Tibial nerve (tissue), 4 donors: ENCODE measurements around the gene PXDC1. TPM values are rescaled to one million over a fixed set of nuclear protein-coding genes. Genes with fewer than 3 reads are reported as not detected.

Source experiments
- DNase-seq, 2 donors: peaks; one replicate each; pipeline ENCODE4 v3.0.0-alpha.2; 2019; ENCODE audit warnings: low spot score in 2 of 2
- H3K27ac ChIP-seq, 4 donors: fragments of 200-600 bp; sonication (generic) in 3 of 4; one replicate each; pipeline ENCODE4 v1.5.1; 2017 to 2019; ENCODE audit warnings: mild to moderate bottlenecking in 1 of 4
- H3K27me3 ChIP-seq, 2 donors: fragments of 200-600 bp; sonication (generic) in 1 of 2; one replicate each; pipeline versions ENCODE4 v1.5.1 to v1.6.0; 2017 to 2019
- H3K36me3 ChIP-seq, 3 donors: fragments of 200-600 bp; sonication (generic); one replicate each; pipeline ENCODE4 v1.5.1; 2018 to 2019
- H3K4me1 ChIP-seq, 4 donors: fragments of 200-600 bp; sonication (generic) in 3 of 4; one replicate each; pipeline ENCODE4 v1.5.1; 2017 to 2019
- H3K4me3 ChIP-seq, 4 donors: fragments of 200-600 bp; sonication (generic) in 3 of 4; one replicate each; pipeline ENCODE4 v1.5.1; 2017 to 2019; ENCODE audit warnings: mild to moderate bottlenecking in 1 of 4, moderate library complexity in 1 of 4
- H3K9me3 ChIP-seq, 4 donors: fragments of 200-600 bp; sonication (generic) in 3 of 4; one replicate each; pipeline ENCODE4 v1.5.1; 2017 to 2019
- EP300 ChIP-seq, 2 donors: sonication (generic); formaldehyde crosslinking; IDR thresholded peaks; one replicate each; pipeline ENCODE4 v1.6.1; 2017; ENCODE audit warnings: antibody characterized with exemption in 2 of 2, mild to moderate bottlenecking in 1 of 2
- POLR2A ChIP-seq, 2 donors: fragments of 450-650 bp; IDR thresholded peaks; one replicate each; pipeline ENCODE4 v1.6.1; 2017; ENCODE audit warnings: antibody characterized with exemption in 2 of 2, mild to moderate bottlenecking in 2 of 2, moderate library complexity in 2 of 2
- WGBS, 2 donors: methylation state at CpG; one replicate each; pipeline ENCODE4 v1.1.5; 2018; 5-methylcytosine and 5-hydroxymethylcytosine counted together
- total RNA-seq, 4 donors: library from RNA; depleted of rRNA; stranded (reverse); fragments of >200 nt; gene quantifications; one replicate each; pipeline ENCODE4 v1.1.0, GENCODE V29; 2016
- TF ChIP-seq, protein P1 (sequence below), 5 experiments: fragments of 200-600 bp in 3 of 5; fragments of 450-650 bp in 2 of 5; sonication (generic) in 3 of 5; IDR thresholded peaks; one replicate each; pipeline ENCODE4 v1.5.1; 2016 to 2019; ENCODE audit warnings: antibody characterized with exemption in 5 of 5, mild to moderate bottlenecking in 3 of 5, moderate library complexity in 2 of 5

Gene PXDC1
- total RNA-seq, 4 donors from 2014 or later, result 93.6 to 174 (median 113) TPM

DNA sequence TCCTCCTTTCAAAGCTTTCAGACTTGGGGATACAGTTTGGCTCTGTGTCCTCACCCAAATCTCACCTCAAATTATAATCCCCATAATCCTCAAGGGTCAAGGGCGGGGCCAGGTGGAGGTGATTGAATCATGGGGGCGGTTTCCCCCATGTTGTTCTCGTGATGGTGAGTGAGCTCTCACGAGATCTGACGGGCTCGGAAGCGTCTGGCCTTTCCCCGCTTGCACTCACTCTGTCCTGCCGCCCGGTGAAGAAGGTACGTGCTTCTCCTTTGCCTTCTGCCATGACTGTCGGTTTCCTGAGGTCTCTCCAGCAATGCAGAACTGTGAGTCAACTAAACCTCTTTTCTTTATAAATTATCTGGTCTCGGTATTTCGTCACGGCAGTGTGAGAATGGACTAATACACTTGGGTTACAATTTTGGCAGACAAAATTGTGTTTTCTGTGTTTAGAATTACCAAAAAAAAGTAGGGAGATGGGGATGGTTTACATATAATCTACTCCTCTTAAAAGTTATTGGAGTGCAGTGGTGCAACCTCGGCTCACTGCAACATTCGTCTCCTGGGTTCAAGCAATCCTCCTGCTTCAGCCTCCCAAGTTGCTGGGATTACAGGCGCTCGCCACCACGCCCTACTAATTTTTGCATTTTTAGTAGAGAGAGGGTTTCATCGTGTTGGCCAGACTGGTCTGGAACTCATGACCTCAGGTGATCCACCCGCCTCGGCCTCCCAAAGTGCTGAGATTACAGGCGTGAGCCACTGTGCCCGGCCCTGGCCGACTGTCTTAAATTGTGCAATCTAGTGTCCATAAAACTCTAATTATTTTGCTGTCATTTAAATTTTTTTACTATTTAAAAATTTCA is 33.6 kb upstream of the PXDC1 start:
- no peaks in the 10 kb centered on the region for H3K36me3 ChIP-seq
- WGBS, 2 donors, result 90% methylated on average over 26 of the region's 26 CpGs
- no peak overlapping the region for H3K27ac ChIP-seq
- no peaks in the 10 kb centered on the region for H3K9me3 ChIP-seq
- TF ChIP-seq, protein P1, sequence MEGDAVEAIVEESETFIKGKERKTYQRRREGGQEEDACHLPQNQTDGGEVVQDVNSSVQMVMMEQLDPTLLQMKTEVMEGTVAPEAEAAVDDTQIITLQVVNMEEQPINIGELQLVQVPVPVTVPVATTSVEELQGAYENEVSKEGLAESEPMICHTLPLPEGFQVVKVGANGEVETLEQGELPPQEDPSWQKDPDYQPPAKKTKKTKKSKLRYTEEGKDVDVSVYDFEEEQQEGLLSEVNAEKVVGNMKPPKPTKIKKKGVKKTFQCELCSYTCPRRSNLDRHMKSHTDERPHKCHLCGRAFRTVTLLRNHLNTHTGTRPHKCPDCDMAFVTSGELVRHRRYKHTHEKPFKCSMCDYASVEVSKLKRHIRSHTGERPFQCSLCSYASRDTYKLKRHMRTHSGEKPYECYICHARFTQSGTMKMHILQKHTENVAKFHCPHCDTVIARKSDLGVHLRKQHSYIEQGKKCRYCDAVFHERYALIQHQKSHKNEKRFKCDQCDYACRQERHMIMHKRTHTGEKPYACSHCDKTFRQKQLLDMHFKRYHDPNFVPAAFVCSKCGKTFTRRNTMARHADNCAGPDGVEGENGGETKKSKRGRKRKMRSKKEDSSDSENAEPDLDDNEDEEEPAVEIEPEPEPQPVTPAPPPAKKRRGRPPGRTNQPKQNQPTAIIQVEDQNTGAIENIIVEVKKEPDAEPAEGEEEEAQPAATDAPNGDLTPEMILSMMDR (IDR thresholded peaks at IDR 0.05), result no peak
- TF ChIP-seq EP300 (IDR thresholded peaks at IDR 0.05) (no peak), POLR2A (IDR thresholded peaks at IDR 0.05) (no peak)
- H3K27me3 ChIP-seq, result no peaks in the 10 kb centered on the region
- H3K4me3 ChIP-seq, result no peak overlapping the region
- no peak for DNase-seq
- H3K4me1 ChIP-seq, result no peaks in the 10 kb centered on the region

DNA sequence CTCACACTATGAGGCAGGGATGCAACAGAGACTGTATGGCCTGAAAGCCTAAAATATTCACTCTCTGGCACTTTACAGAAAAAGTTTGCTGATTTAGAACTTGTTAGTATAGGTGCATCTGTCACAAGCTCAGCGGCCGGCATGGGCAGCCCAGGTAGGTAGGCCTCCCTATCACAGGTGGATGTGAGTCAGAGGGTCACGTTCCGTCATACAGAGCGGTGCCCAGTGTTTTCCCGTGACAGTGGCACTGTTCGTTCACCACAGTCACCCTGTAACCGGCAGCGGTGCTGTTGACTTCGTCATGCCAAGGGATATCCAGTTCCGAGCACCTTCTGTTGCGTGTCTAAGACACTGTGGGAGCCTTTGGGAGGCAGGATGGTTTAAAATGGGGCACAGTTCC is 32.9 kb upstream of the PXDC1 start:
- Histone ChIP-seq H3K36me3 (no peaks in the 10 kb centered on the region), H3K9me3 (no peaks in the 10 kb centered on the region), H3K4me1 (no peaks in the 10 kb centered on the region), H3K27ac (no peak overlapping the region), H3K4me3 (no peak overlapping the region), H3K27me3 (no peaks in the 10 kb centered on the region)
- no peak for DNase-seq
- TF ChIP-seq, protein P1 (IDR thresholded peaks at IDR 0.05), result no peak
- TF ChIP-seq EP300 (IDR thresholded peaks at IDR 0.05) (no peak), POLR2A (IDR thresholded peaks at IDR 0.05) (no peak)
- 91 to 97% methylated on average over 12 of the region's 12 CpGs for WGBS, 2 donors

DNA sequence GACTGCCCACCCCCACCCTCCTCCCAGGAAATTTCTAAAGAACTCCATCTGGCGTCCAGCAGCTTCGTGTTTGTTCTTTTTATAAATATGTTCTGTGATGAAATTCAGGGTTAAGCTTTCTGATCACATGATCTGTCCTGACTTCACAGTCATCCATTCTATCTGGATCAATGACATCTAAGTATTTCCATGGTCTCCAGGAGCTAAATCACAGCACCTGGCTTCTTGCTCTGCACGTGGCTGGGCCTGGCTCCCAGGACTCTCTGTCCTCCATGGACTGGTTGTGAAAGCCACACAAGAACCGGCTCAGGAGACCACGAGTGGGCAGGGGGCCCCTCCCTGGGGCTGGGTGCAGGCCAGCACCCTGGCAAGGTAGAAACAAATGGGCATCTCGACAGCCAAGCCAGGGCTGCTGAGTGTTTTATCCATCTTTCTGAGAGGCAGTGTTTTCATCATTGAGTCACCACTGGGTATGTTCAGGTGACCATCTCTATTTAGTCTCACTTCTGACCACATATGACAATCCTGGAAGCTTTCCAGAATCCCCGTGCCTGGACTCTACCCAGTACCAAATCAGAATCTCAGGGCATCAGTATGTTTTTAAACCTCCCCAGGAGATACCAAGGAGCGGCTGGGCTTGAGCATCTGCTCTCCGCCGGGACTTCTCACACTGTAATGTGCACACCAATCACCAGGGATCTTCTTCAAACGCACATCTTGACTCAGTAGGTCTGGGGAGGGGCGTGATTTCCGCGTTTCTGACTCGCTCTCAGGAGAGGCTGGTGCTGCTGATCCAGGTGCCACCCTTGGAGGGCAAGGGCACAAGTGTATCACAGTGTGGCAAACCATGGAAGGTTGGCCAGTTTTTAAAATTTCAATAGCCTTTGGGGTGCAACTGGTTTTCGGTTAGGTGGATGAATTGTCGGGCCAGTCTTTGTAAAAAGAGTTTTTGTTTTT is 31.6 kb upstream of the PXDC1 start:
- TF ChIP-seq POLR2A (IDR thresholded peaks at IDR 0.05), result no peak
- TF ChIP-seq, protein P1 (IDR thresholded peaks at IDR 0.05), result no peak
- no peak for TF ChIP-seq EP300 (IDR thresholded peaks at IDR 0.05)
- Histone ChIP-seq H3K36me3 (no peaks in the 10 kb centered on the region), H3K4me1 (no peaks in the 10 kb centered on the region), H3K9me3 (no peaks in the 10 kb centered on the region), H3K4me3 (no peak overlapping the region), H3K27me3 (no peaks in the 10 kb centered on the region), H3K27ac (no peak overlapping the region)
- WGBS, 2 donors, result 72 to 80% methylated on average over 17 of the region's 17 CpGs
- DNase-seq, result no peak

DNA sequence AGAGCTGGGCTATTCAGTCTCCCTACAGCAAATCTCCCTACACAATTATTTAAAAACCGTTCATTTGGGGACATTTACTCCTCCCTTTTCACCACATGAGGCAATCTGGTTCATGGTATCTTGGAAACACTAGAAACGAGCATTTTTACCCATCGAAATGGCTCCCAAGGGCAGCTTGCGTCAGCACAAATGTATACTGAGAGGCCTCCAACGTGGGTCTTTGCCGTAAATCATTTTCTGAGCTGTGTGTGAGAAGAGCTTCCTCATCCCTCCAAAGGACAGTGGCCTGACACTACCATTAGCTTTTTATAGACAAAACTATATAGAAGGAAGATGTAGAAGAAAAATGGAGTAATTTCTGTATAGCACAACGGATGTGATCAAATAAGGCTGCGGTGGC is 30.0 kb upstream of the PXDC1 start:
- Histone ChIP-seq H3K4me3 (no peak overlapping the region), H3K27me3 (no peaks in the 10 kb centered on the region), H3K36me3 (no peaks in the 10 kb centered on the region), H3K9me3 (no peaks in the 10 kb centered on the region), H3K27ac (no peak overlapping the region), H3K4me1 (no peaks in the 10 kb centered on the region)
- no peak for TF ChIP-seq POLR2A (IDR thresholded peaks at IDR 0.05)
- TF ChIP-seq EP300 (IDR thresholded peaks at IDR 0.05), result no peak
- TF ChIP-seq, protein P1 (IDR thresholded peaks at IDR 0.05), result no peak
- DNase-seq, result no peak
- 78 to 86% methylated on average over 8 of the region's 8 CpGs for WGBS, 2 donors

DNA sequence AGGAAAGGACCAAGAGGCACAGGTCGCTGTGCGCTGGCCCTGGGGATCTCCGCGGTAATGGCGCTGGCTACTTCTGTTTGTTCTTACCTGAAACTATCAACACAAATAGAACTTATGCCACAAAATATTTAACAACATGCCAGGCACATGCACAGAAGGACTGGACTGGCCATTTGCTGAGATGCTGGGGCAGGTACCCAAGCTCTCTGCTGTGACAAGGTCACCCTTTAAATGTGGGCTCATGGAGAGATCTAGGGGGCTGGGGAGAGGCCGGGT is 28.0 kb upstream of the PXDC1 start:
- no peaks in the 10 kb centered on the region for H3K36me3 ChIP-seq
- H3K4me3 ChIP-seq, result no peak overlapping the region
- H3K4me1 ChIP-seq, result no peaks in the 10 kb centered on the region
- no peak for DNase-seq
- WGBS, 2 donors, result 88 to 99% methylated on average over 6 of the region's 6 CpGs
- TF ChIP-seq POLR2A (IDR thresholded peaks at IDR 0.05) (no peak), EP300 (IDR thresholded peaks at IDR 0.05) (no peak)
- TF ChIP-seq, protein P1 (IDR thresholded peaks at IDR 0.05), result no peak
- H3K27ac ChIP-seq, result no peak overlapping the region
- no peaks in the 10 kb centered on the region for H3K9me3 ChIP-seq
- H3K27me3 ChIP-seq, result no peaks in the 10 kb centered on the region
